DMS79 treated with DMSO at 0.1 percent for 48 hours (cell line): ENCODE results near the gene FGD4.

Source experiments
- DNase-seq: peaks from one replicate; lab custom pipeline; 2025; lab: John Stamatoyannopoulos, UW

FGD4 gene

GRCh38 chr12:32402946-32403345 lies 3.6 kb downstream of the FGD4 start:
- no peak for DNase-seq

- no peak for DNase-seq
Observed at GRCh38 chr12:32407795-32408194, 8.4 kb downstream of the FGD4 start.

GRCh38 chr12:32413412-32413811 lies 14.1 kb downstream of the FGD4 start:
- no peak for DNase-seq

- no peak for DNase-seq
Observed at GRCh38 chr12:32418221-32418620, 18.9 kb downstream of the FGD4 start.

GRCh38 chr12:32418903-32419519 lies 19.7 kb downstream of the FGD4 start:
- DNase-seq, result no peak

DNA sequence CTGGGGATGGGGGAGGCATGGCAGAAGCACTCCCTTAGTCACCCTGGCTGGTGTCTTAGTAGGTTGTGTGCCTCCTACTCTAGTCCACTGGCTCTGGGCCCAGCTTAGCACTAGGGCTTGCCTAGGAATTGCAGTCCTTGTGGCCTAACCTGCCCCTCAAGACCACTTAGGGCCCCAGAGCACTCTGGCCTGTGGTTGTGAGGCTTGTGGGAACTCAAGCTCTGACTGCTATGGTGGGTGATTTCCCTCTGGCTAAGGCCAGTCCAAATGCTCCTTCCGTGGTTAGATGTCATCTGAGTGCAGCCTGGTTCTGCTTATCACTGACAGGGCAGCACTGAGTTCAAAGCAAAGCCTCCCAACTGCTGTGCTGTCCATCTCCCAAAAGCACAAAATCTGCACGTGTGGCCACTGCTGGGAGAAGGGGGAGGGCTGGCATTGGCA lies 20.2 kb downstream of the FGD4 start:
- peak; percentile 67 for DNase-seq

- no peak for DNase-seq
Observed at GRCh38 chr12:32420356-32420755, 21.0 kb downstream of the FGD4 start.

GRCh38 chr12:32423559-32423958 lies 24.2 kb downstream of the FGD4 start:
- DNase-seq, result no peak

DNA sequence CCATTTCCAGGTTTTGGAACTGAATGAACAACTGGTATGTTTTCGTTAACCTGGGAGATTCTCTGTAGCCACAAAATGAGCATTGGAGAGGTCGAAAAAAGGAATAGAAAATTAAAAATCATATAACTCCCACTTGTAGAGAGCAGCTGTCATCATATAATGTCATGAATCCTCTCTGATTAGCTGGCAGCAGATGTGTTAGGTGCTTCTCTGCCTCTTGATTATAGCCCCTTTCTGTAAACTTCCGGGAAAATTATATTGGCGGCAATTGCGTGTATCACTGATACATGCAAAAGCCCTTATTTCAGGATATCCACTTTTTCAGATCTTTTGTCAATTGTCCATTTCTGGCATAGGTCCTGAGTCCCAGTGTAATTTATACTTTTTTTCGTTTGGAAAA lies 31.7 kb downstream of the FGD4 start:
- no peak for DNase-seq

DNA sequence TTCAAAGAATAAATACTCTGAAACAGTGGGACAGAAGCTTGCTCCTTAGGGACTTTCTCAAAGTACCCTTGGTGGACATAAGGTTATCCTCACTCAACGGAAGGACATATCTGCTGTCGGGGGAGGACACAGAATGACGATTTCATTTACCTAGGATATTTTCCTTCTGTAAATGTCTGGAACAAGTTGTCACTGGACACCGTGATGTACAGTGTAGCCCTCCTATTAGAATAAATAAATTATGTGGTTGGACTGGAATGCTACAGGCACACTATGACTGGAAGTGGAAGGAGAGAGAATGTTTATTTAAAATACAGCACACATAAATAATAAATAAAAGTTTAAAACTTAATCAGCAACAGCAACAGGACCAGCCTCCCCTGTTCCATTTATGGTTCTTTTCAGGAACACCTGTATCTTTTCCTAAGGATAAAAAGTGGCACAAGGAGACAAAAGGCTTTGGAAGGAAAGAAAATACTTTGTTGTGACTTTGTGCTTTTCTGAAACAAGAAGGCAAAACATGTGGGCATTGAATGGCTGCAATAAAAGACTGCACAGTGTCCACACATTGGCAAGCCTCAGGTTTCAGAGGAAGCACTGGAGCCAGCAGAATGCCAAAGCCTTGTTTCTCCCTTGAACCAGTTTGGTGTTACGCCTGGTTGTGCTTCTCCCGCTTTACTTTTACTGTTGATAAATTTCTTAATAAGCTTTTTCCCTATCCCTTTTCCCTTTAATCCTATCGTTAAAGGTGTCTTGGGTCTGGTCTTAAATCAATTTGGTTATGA lies 36.8 kb downstream of the FGD4 start:
- DNase-seq, result no peak

GRCh38 chr12:32437095-32437515 lies 37.7 kb downstream of the FGD4 start:
- no peak for DNase-seq

DNA sequence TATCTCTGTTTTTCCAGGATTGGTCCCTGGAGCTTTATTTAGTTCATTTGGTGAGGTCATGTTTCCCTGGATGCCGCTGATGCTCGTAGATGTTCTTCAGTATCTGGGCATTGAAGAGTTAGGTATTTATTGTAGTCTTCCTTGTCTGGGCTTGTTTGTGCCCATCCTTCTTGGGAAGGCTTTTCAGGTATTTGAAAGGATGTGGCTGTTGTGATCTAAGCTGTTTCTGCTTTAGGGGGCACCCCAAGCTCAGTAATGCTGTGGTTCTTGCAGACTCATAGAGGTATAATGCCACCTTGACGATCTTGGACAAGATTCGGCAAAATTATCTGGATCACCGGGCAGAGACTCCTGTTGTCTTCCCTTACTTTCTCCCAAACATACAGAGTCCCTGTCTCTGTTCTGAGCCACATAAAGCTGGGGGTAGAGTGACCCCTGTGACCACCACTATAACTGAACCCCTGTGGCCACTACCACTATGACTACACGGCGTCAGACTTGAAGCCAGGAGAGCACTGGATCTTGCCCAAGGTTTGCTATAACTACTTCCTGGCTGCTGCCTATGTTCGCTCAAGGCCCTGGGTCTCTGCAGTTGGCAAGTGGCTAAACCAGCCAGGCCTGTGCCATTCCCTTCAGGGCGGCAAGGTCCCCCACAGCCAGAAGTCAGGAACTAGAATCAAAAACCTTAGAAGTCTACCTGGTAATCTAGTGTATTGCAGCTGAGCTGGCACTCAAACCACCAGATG lies 40.9 kb downstream of the FGD4 start:
- DNase-seq, result no peak

DNA sequence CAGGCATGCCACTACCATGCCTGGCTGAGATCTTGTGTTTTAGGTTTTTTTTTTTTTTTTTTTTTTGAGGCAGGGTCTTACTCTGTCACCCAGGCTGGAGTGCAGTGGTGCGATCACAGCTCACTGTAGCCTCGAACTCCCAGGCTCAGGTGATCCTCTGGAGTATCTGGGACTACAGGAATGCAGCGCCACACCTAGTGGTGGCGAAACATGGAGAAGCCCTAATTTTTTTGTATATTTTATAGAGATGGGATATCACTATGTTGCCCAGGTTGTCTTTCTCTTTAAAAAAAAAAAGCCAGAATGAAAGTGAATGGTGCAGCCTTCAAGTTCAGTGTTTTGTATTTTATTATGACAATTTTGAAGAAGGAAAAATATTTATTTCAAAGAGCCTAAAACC lies 44.1 kb downstream of the FGD4 start:
- no peak for DNase-seq

- DNase-seq, result peak; percentile 27
Observed at GRCh38 chr12:32444895-32445294, 45.5 kb downstream of the FGD4 start.

- no peak for DNase-seq
Observed at GRCh38 chr12:32445356-32445755, 46.0 kb downstream of the FGD4 start.

GRCh38 chr12:32446316-32447119 lies 47.2 kb downstream of the FGD4 start:
- no peak for DNase-seq

DNA sequence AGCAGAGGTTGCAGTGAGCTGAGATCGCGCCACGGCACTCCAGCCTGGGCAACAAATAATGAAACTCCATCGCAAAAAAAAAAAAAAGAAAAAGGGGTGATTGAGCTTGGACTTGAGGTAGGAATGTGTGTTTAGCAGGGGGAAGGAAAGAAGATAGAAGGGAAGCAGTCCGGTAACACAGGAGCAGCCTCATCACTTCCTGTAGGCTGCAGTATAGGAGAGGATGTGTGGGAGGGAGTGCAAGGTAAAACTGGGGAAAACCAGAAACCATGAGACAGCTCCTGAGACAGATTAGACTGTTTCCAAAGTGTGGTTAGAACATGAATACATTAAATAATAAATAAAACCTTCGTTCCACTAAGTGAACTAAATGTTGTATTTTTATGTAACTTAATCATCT lies 49.2 kb downstream of the FGD4 start:
- no peak for DNase-seq

GRCh38 chr12:32450363-32450762 lies 51.0 kb downstream of the FGD4 start:
- no peak for DNase-seq

DNA sequence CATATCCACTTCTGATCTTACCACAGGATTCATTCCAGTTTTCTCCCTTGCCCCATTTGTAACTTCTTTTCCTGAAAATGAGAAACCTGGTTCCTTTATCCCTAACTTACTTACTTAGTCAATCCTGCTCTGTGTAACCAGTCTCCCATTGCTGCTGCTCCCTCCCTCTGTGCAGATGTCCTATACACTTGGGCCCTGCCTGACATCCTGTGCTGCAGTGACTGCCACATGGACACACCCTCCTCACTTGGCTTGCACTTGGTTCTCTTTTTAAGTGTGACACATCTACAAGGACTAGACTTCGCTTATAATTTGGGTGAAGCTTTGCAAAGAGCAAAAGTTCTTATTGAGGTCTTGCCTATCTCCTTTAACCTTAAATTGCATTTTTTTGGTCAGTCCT lies 51.4 kb downstream of the FGD4 start:
- no peak for DNase-seq

GRCh38 chr12:32451816-32452215 lies 52.5 kb downstream of the FGD4 start:
- no peak for DNase-seq

DNA sequence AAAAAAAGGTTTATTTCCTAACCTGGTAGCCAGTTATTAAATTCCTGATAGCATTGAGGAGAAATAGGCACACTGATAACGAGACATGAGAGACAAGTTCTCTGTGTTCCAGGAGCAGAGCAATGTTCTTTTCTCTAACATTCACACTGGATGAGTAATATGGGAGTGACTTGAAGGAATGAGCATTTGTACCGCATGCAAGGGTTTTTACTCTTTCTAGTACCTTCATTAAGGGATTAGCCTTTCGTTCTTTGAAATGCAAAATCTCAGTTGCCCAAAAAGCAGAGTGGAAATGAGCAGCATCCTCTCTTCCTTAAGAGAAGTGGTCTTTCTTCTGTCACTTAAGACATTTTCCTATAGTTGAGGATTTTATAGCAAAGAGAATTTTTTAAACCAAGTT lies 54.7 kb downstream of the FGD4 start:
- DNase-seq, result no peak

GRCh38 chr12:32454866-32455265 lies 55.5 kb downstream of the FGD4 start:
- no peak for DNase-seq
